ENCODE results near the gene SLC2A1. TPM values are rescaled to one million over a fixed set of nuclear protein-coding genes. Genes with fewer than 3 reads are reported as not detected.

SLC2A1 gene
- total and polyA plus RNA-seq, 9 of the 15 experiments (the other 6 are each of a cell fraction or from before 2014, with no cell fraction given), result 12.6 to 153 (median 48.0) TPM

- TF ChIP-seq ZNF79 (CRISPR knock-in tag; IDR thresholded peaks at IDR 0.05; ENCODE audit: low read depth) (no peak), TFAM (CRISPR knock-in tag; conservative IDR thresholded peaks at IDR 0.05) (no peak), FOXA1 (IDR thresholded peaks at IDR 0.05; ENCODE audit: borderline replicate concordance) (no peak), PRPF4 (IDR thresholded peaks at IDR 0.05; ENCODE audit: insufficient read depth, low read depth, low read length, poor library complexity, severe bottlenecking) (peak; percentile 75), ZNF274 (IDR thresholded peaks at IDR 0.05; ENCODE audit: borderline replicate concordance, low read depth, low read length) (no peak), ZNF589 (CRISPR knock-in tag; IDR thresholded peaks at IDR 0.05; ENCODE audit: low read depth) (no peak), ZNF324 (CRISPR knock-in tag; IDR thresholded peaks at IDR 0.05) (no peak), SMARCC2 (IDR thresholded peaks at IDR 0.05; ENCODE audit: low read depth) (no peak; the same call in 1 of the 2 replicates), ZNF311 (CRISPR knock-in tag; IDR thresholded peaks at IDR 0.05) (no peak), CBX5 (IDR thresholded peaks at IDR 0.05; ENCODE audit: borderline replicate concordance, low read depth) (no peak), ZNF12 (CRISPR knock-in tag; IDR thresholded peaks at IDR 0.05) (no peak), GTF2F1 (IDR thresholded peaks at IDR 0.05; ENCODE audit: low read depth, low read length) (peak; percentile 65), ZNF232 (CRISPR knock-in tag; IDR thresholded peaks at IDR 0.05) (no peak), MLLT1 (IDR thresholded peaks at IDR 0.05) (peak in 1 of 2 experiments; percentile 80; a peak in 2 of 4 replicates), RBM34 (IDR thresholded peaks at IDR 0.05; ENCODE audit: borderline replicate concordance, insufficient read depth, low read length) (no peak), JUNB (CRISPR knock-in tag; conservative IDR thresholded peaks at IDR 0.05) (no peak)
- TF ChIP-seq, protein P1, sequence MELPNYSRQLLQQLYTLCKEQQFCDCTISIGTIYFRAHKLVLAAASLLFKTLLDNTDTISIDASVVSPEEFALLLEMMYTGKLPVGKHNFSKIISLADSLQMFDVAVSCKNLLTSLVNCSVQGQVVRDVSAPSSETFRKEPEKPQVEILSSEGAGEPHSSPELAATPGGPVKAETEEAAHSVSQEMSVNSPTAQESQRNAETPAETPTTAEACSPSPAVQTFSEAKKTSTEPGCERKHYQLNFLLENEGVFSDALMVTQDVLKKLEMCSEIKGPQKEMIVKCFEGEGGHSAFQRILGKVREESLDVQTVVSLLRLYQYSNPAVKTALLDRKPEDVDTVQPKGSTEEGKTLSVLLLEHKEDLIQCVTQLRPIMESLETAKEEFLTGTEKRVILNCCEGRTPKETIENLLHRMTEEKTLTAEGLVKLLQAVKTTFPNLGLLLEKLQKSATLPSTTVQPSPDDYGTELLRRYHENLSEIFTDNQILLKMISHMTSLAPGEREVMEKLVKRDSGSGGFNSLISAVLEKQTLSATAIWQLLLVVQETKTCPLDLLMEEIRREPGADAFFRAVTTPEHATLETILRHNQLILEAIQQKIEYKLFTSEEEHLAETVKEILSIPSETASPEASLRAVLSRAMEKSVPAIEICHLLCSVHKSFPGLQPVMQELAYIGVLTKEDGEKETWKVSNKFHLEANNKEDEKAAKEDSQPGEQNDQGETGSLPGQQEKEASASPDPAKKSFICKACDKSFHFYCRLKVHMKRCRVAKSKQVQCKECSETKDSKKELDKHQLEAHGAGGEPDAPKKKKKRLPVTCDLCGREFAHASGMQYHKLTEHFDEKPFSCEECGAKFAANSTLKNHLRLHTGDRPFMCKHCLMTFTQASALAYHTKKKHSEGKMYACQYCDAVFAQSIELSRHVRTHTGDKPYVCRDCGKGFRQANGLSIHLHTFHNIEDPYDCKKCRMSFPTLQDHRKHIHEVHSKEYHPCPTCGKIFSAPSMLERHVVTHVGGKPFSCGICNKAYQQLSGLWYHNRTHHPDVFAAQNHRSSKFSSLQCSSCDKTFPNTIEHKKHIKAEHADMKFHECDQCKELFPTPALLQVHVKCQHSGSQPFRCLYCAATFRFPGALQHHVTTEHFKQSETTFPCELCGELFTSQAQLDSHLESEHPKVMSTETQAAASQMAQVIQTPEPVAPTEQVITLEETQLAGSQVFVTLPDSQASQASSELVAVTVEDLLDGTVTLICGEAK (IDR thresholded peaks at IDR 0.05), result no peak
- TF ChIP-seq, protein P1 (CRISPR knock-in tag; IDR thresholded peaks at IDR 0.05), result no peak
Measured at GRCh38 chr1:42958488-42959319, at the start of gene SLC2A1 (continued).
